DOHH2 (cell line): ENCODE results near the gene SEPSECS.

ENCODE experiments used
- EZH2phosphoT487 ChIP-seq: fragments of 200-600 bp; sonication (generic); IDR thresholded peaks from 2 replicates; pipeline ENCODE4 v1.6.1; 2017; ENCODE audit warnings: borderline replicate concordance, mild to moderate bottlenecking, antibody characterized with exemption, low read length, moderate library complexity, mixed read lengths
- TF ChIP-seq, protein P1 (sequence below): fragments of 200-600 bp; sonication (generic); IDR thresholded peaks from one replicate; pipeline ENCODE4 v1.5.1; 2014; ENCODE audit warnings: antibody characterized with exemption, mild to moderate bottlenecking, low read depth, low read length; ENCODE audit not compliant: poor library complexity, severe bottlenecking

GRCh38 chr4:25174674-25175073 is 14.4 kb upstream of the SEPSECS start:
- TF ChIP-seq, protein P1, sequence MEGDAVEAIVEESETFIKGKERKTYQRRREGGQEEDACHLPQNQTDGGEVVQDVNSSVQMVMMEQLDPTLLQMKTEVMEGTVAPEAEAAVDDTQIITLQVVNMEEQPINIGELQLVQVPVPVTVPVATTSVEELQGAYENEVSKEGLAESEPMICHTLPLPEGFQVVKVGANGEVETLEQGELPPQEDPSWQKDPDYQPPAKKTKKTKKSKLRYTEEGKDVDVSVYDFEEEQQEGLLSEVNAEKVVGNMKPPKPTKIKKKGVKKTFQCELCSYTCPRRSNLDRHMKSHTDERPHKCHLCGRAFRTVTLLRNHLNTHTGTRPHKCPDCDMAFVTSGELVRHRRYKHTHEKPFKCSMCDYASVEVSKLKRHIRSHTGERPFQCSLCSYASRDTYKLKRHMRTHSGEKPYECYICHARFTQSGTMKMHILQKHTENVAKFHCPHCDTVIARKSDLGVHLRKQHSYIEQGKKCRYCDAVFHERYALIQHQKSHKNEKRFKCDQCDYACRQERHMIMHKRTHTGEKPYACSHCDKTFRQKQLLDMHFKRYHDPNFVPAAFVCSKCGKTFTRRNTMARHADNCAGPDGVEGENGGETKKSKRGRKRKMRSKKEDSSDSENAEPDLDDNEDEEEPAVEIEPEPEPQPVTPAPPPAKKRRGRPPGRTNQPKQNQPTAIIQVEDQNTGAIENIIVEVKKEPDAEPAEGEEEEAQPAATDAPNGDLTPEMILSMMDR, result no peak
- no peak for TF ChIP-seq EZH2phosphoT487
